Panc1 (cell line): ENCODE results near the gene ACP7. TPM values are rescaled to one million over a fixed set of nuclear protein-coding genes. Genes with fewer than 3 reads are reported as not detected.

Experiments used
- ATAC-seq: fragments of 200-7000 bp; cut with Tn5 transposase; 2 replicates; pipeline ENCODE4 v1.9.1; 2020; ENCODE audit warnings: mild to moderate bottlenecking, moderate library complexity
- BruUV-seq: library from RNA; stranded (reverse); fragments of 400-500 nt; replicated peaks from 2 replicates; lab custom pipeline; 2021; lab: Mats Ljungman, UMichigan
- CTCF ChIA-PET: fragments of 300-600 bp; sonication (Branson Sonifier 250); formaldehyde crosslinking; loops from one replicate; lab custom pipeline; 2022; ENCODE audit warnings: antibody characterized with exemption; lab: Charles Lee
- POLR2A ChIA-PET: fragments of 300-600 bp; sonication (Branson Sonifier 250); formaldehyde crosslinking; loops from one replicate; lab custom pipeline; 2022; ENCODE audit warnings: antibody characterized with exemption; lab: Charles Lee
- DNase-seq: peaks from one replicate; pipeline ENCODE4 v3.0.0-alpha.2; 2010; ENCODE audit warnings: low read depth, low spot score
- H3K27ac ChIP-seq: 2 replicates; pipeline ENCODE4 v1.5.1; 2011; ENCODE audit warnings: mild to moderate bottlenecking, low read length, inconsistent platforms
- H3K27me3 ChIP-seq: fragments of 200-500 bp; sonication (Bioruptor generic); 2 replicates; pipeline ENCODE4 v1.6.0; 2014; ENCODE audit warnings: low read length, inconsistent platforms; ENCODE audit not compliant: control insufficient read depth, insufficient read depth
- H3K36me3 ChIP-seq: fragments of 200-500 bp; sonication (Bioruptor generic); 2 replicates; pipeline ENCODE4 v1.5.1; 2014; ENCODE audit warnings: inconsistent platforms, mild to moderate bottlenecking, low read length, moderate library complexity; ENCODE audit not compliant: control insufficient read depth, insufficient read depth
- H3K4me1 ChIP-seq: 2 replicates; pipeline ENCODE4 v1.5.1; 2011; ENCODE audit warnings: inconsistent platforms, mild to moderate bottlenecking, low read length, moderate library complexity; ENCODE audit not compliant: control insufficient read depth, insufficient read depth
- H3K4me3 ChIP-seq, 2 experiments: 2 replicates each; pipeline ENCODE4 v1.5.1; 2011 to 2012; ENCODE audit warnings: low read depth in 2 of 2, low read length in 2 of 2, mild to moderate bottlenecking in 2 of 2, inconsistent platforms in 1 of 2, moderate library complexity in 1 of 2
- H3K9me3 ChIP-seq: fragments of 200-500 bp; sonication (Bioruptor generic); 2 replicates; pipeline ENCODE4 v1.5.1; 2014; ENCODE audit warnings: low read depth, mild to moderate bottlenecking, inconsistent platforms, low read length, moderate library complexity; ENCODE audit not compliant: control insufficient read depth, insufficient read depth
- CTCF ChIP-seq: fragments of 450-650 bp; IDR thresholded peaks from 2 replicates; pipeline ENCODE4 v1.5.1; 2017; ENCODE audit warnings: mild to moderate bottlenecking
- POLR2AphosphoS5 ChIP-seq: IDR thresholded peaks from 2 replicates; pipeline ENCODE4 v1.6.1; 2012; ENCODE audit warnings: mild to moderate bottlenecking, low read depth, low read length, moderate library complexity
- REST ChIP-seq, 2 experiments: IDR thresholded peaks; 2 replicates each; pipeline ENCODE4 v1.6.1; 2011 to 2012; ENCODE audit warnings: low read depth in 2 of 2, control low read depth in 1 of 2, low read length in 1 of 2, mild to moderate bottlenecking in 1 of 2, moderate library complexity in 1 of 2; ENCODE audit not compliant: insufficient read depth in 1 of 2
- SIN3A ChIP-seq: IDR thresholded peaks from 2 replicates; pipeline ENCODE4 v1.6.1; 2012; ENCODE audit warnings: low read depth, mild to moderate bottlenecking, low read length, moderate library complexity, borderline replicate concordance; ENCODE audit not compliant: insufficient read depth
- TCF7L2 ChIP-seq: IDR thresholded peaks from 2 replicates; pipeline ENCODE4 v1.6.1; 2011; ENCODE audit warnings: mild to moderate bottlenecking, low read depth, low read length, inconsistent platforms
- in situ Hi-C: cut with HindIII; loops from 2 replicates; pipeline ENCODE4 v1.10.0; 2016; ENCODE audit warnings: low sequenced_read_pairs, low pct_unique_long_range_greater_than_20kb
- intact Hi-C: fragments of 100-400 bp; cut with micrococcal nuclease; formaldehyde crosslinking; loops from one replicate; pipeline ENCODE4 v1.10.0; 2022; ENCODE audit not compliant: unreplicated experiment
- total RNA-seq: library from RNA; stranded (reverse); gene quantifications from one replicate; pipeline ENCODE4 v1.2.1, GENCODE V29; 2021; ENCODE audit not compliant: unreplicated experiment

Gene ACP7
- total RNA-seq, 1 experiment from 2014 or later, result 10.3 TPM

GRCh38 chr19:39129116-39129515 is 44.9 kb downstream of the ACP7 start:
- ATAC-seq, result no peak
- Histone ChIP-seq H3K27me3 (no peaks in the 10 kb centered on the region), H3K4me1 (peaks cover 70% of the 10 kb centered on the region), H3K4me3 (no peak overlapping the region), H3K36me3 (no peaks in the 10 kb centered on the region), H3K9me3 (no peaks in the 10 kb centered on the region), H3K27ac (0 out of 2 replicates have a peak overlapping the region, but pooled peaks have one; percentile 15)
- in situ Hi-C loops (no loop called here), intact Hi-C loops (no loop called here)
- TF ChIP-seq POLR2AphosphoS5, result no peak
- no peak for TF ChIP-seq SIN3A
- TF ChIP-seq CTCF, result no peak
- BruUV-seq, result no TSS peak
- DNase-seq, result no peak
- ChIA-PET CTCF (interaction anchor here (0.5 to 0.6 kb wide), 3 partner anchors 24 to 221 kb away, joined by 3 to 4 read pairs (median 3); no protein-coding TSS in a partner anchor), POLR2A (interaction anchor here (0.5 to 1.2 kb wide), 4 partner anchors 21 to 228 kb away, joined by 3 to 7 read pairs (median 5); no protein-coding TSS in a partner anchor)

- H3K27me3 ChIP-seq, result no peaks in the 10 kb centered on the region
- peak overlapping the region; percentile 5 for H3K27ac ChIP-seq
- TF ChIP-seq REST (IDR thresholded peaks at IDR 0.05; ENCODE audit: insufficient read depth in 1 of 2, low read depth in 2 of 2, low read length in 1 of 2) (no peak), TCF7L2 (no peak), POLR2AphosphoS5 (no peak)
- POLR2A ChIA-PET, result no interaction called here
- CTCF ChIA-PET, result interaction anchor here (0.7 kb wide), 1 partner anchor 1175 kb away, joined by 5 read pairs; no protein-coding TSS in a partner anchor
- ATAC-seq (no peak), DNase-seq (no peak)
- in situ Hi-C loops, result no loop called here
- no peaks in the 10 kb centered on the region for H3K36me3 ChIP-seq
- no peaks in the 10 kb centered on the region for H3K9me3 ChIP-seq
- intact Hi-C loops, result no loop called here
- TSS peak; percentile 17 for BruUV-seq
- no peak overlapping the region for H3K4me3 ChIP-seq
- H3K4me1 ChIP-seq, result peaks cover 64% of the 10 kb centered on the region
These were observed 46.4 kb downstream of the ACP7 start for GRCh38 chr19:39130337-39131254.
